A673 (cell line): Measurements from ENCODE around the gene SF3B6. TPM values are rescaled to one million over a fixed set of nuclear protein-coding genes. Genes with fewer than 3 reads are reported as not detected.
A peak's percentile ranks its signal among the peaks of the same experiment; 100 is the strongest.

Source experiments
- BruUV-seq: library from RNA; stranded (reverse); fragments of 400-500 nt; replicated peaks from 2 replicates; lab custom pipeline; 2021; lab: Mats Ljungman, UMichigan
- CTCF ChIA-PET: fragments of 300-600 bp; sonication (Branson Sonifier 250); formaldehyde crosslinking; loops from one replicate; lab custom pipeline; 2022; ENCODE audit warnings: antibody characterized with exemption; lab: Charles Lee
- POLR2A ChIA-PET: fragments of 300-600 bp; sonication (Branson Sonifier 250); formaldehyde crosslinking; loops from one replicate; lab custom pipeline; 2022; ENCODE audit warnings: antibody characterized with exemption; ENCODE audit not compliant: low non-redundant PET; lab: Charles Lee
- DNase-seq: peaks from one replicate; pipeline ENCODE4 v3.0.0-alpha.2; 2015; ENCODE audit warnings: low spot score
- H3K27ac ChIP-seq: fragments of 200-600 bp; sonication (generic); 2 replicates; pipeline ENCODE4 v1.5.1; 2016; ENCODE audit warnings: mixed run types, low read depth, mild to moderate bottlenecking, mixed read lengths, antibody characterized with exemption, low read length; ENCODE audit not compliant: poor library complexity, severe bottlenecking
- H3K27me3 ChIP-seq: fragments of 200-600 bp; sonication (generic); replicated peaks from 2 replicates; pipeline ENCODE4 v1.6.1; 2017; ENCODE audit warnings: mixed run types, low read depth, mild to moderate bottlenecking, mixed read lengths, antibody characterized with exemption, low read length; ENCODE audit not compliant: insufficient read depth, poor library complexity
- H3K36me3 ChIP-seq: fragments of 200-600 bp; sonication (generic); 2 replicates; pipeline ENCODE4 v1.6.1; 2016; ENCODE audit warnings: mixed run types, mild to moderate bottlenecking, mixed read lengths, antibody characterized with exemption, low read length; ENCODE audit not compliant: insufficient read depth, poor library complexity, severe bottlenecking
- H3K4me1 ChIP-seq: fragments of 200-600 bp; sonication (generic); 2 replicates; pipeline ENCODE4 v1.6.1; 2017; ENCODE audit warnings: mixed run types, mild to moderate bottlenecking, mixed read lengths, antibody characterized with exemption, low read length; ENCODE audit not compliant: insufficient read depth, poor library complexity, severe bottlenecking
- H3K4me3 ChIP-seq: fragments of 200-600 bp; sonication (generic); 2 replicates; pipeline ENCODE4 v1.5.1; 2016; ENCODE audit warnings: low read depth, mixed run types, mild to moderate bottlenecking, mixed read lengths, low read length; ENCODE audit not compliant: poor library complexity, severe bottlenecking
- H3K9me3 ChIP-seq: fragments of 200-600 bp; sonication (generic); 2 replicates; pipeline ENCODE4 v1.6.1; 2016; ENCODE audit warnings: mixed run types, low read depth, mild to moderate bottlenecking, mixed read lengths, antibody characterized with exemption, low read length; ENCODE audit not compliant: poor library complexity, severe bottlenecking
- EZH2 ChIP-seq: fragments of 200-600 bp; sonication (generic); IDR thresholded peaks from 2 replicates; pipeline ENCODE4 v1.6.1; 2017; ENCODE audit warnings: borderline replicate concordance, low read depth, mild to moderate bottlenecking, mixed read lengths, antibody characterized with exemption, low read length; ENCODE audit not compliant: poor library complexity, severe bottlenecking
- intact Hi-C: fragments of 100-400 bp; cut with micrococcal nuclease; formaldehyde crosslinking; loops from one replicate; pipeline ENCODE4 v1.10.0; 2022; ENCODE audit not compliant: unreplicated experiment
- total RNA-seq: library from RNA; stranded (reverse); gene quantifications from 2 replicates; pipeline ENCODE4 v1.2.3, GENCODE V29; 2021
- TF ChIP-seq, protein P1 (sequence below): fragments of 300-800, 200-600 bp; sonication (generic); conservative IDR thresholded peaks from 2 replicates; pipeline ENCODE4 v1.5.1; 2017; ENCODE audit warnings: low read depth, mild to moderate bottlenecking, antibody characterized with exemption, low read length, moderate library complexity, mixed read lengths

The SF3B6 gene
- total RNA-seq, 1 experiment from 2014 or later: 130 TPM

- H3K27me3 ChIP-seq: no peaks in the 10 kb centered on the region
- no peaks in the 10 kb centered on the region for H3K9me3 ChIP-seq
- H3K36me3 ChIP-seq: no peaks in the 10 kb centered on the region
- BruUV-seq: no TSS peak
- no peak overlapping the region for H3K4me3 ChIP-seq
- H3K4me1 ChIP-seq: peaks cover 13% of the 10 kb centered on the region
- CTCF ChIA-PET: no interaction called here
- TF ChIP-seq, protein P1, sequence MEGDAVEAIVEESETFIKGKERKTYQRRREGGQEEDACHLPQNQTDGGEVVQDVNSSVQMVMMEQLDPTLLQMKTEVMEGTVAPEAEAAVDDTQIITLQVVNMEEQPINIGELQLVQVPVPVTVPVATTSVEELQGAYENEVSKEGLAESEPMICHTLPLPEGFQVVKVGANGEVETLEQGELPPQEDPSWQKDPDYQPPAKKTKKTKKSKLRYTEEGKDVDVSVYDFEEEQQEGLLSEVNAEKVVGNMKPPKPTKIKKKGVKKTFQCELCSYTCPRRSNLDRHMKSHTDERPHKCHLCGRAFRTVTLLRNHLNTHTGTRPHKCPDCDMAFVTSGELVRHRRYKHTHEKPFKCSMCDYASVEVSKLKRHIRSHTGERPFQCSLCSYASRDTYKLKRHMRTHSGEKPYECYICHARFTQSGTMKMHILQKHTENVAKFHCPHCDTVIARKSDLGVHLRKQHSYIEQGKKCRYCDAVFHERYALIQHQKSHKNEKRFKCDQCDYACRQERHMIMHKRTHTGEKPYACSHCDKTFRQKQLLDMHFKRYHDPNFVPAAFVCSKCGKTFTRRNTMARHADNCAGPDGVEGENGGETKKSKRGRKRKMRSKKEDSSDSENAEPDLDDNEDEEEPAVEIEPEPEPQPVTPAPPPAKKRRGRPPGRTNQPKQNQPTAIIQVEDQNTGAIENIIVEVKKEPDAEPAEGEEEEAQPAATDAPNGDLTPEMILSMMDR: no peak
- no peak for TF ChIP-seq EZH2
- intact Hi-C loops: no loop called here
- POLR2A ChIA-PET: no interaction called here
- DNase-seq: no peak
- H3K27ac ChIP-seq: no peak overlapping the region
These were observed 23.2 kb downstream of the SF3B6 start for GRCh38 chr2:24052951-24053350.

DNA sequence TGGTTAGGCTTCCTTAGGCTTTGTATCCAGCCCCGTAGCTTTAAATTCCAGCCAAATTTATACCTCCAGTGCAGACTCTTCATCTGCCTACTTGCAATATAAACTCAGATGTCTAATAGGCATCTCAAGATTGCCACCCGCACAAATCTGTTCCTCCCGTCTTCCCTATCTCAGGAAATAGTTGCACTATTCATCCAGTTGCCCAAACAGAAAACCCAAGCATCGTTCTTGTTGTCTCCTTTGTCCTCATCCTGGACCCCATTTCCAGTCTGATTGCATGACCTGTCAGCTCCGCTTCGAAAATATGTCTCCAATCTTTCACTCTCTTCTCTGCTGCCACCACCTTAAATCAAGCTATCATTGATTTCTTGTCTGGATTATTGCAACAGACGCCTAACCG lies 24.3 kb downstream of the SF3B6 start:
- H3K27me3 ChIP-seq: no peaks in the 10 kb centered on the region
- no peaks in the 10 kb centered on the region for H3K9me3 ChIP-seq
- H3K4me1 ChIP-seq: peaks cover 17% of the 10 kb centered on the region
- POLR2A ChIA-PET: no interaction called here
- no peak for DNase-seq
- H3K27ac ChIP-seq: no peak overlapping the region
- BruUV-seq: no TSS peak
- H3K4me3 ChIP-seq: no peak overlapping the region
- H3K36me3 ChIP-seq: no peaks in the 10 kb centered on the region
- CTCF ChIA-PET: no interaction called here
- intact Hi-C loops: no loop called here
- no peak for TF ChIP-seq EZH2
- TF ChIP-seq, protein P1: no peak

DNA sequence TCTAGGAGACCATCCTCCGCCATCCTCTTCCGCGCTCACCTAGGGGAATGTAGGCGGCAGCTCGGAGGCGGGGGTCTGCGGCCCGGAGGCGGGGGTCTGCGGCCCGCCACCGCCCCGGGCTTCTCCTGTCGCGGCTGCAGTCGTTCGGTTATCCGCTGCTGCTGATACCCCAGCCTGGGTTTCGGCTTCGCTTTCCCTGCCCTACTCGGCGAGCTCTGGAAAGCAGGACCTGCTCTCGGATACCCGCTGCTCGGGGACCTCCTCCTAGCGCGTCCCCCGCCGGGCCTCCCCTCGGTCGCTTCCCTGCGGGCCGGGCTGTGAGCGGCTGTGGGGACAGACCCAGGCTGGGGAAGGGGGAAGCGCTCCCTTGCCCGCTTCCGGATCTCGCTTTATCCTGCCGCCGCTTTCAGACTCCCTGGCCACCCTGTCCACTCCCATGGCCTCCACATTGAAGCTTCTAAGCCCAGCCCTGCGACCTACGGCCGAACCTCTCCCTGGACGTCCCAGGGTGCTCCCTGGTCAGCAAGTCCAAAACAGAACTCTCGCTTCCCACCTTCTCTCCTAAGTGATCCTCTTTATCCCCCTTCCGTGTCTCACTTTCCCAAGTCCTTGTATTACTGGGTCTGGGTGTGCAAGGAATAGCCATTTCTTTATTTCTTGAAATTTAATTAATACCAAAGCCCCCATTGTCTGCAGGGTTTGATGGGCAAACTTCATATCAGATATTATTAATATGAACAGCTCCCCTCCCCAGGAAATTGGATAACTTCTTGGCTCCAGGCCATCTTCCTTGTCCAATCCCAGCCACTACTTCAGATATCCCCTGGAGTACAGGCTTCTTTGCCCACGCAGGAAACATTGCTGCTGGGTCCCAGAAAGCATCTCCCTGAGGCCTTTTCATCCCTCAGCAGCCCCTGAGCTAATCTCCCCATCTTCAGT lies 25.8 kb downstream of the SF3B6 start:
- TF ChIP-seq, protein P1: no peak
- no peak for TF ChIP-seq EZH2
- no TSS peak for BruUV-seq
- Histone ChIP-seq H3K9me3 (no peaks in the 10 kb centered on the region), H3K36me3 (no peaks in the 10 kb centered on the region), H3K27ac (no peak overlapping the region), H3K27me3 (no peaks in the 10 kb centered on the region), H3K4me3 (peak overlapping the region; percentile 91), H3K4me1 (peaks cover 17% of the 10 kb centered on the region)
- intact Hi-C loops: no loop called here
- DNase-seq: peak; percentile 50
- POLR2A ChIA-PET: no interaction called here
- CTCF ChIA-PET: interaction anchor here (0.6 kb wide), 1 partner anchor 27 kb away, joined by 10 read pairs; no protein-coding TSS in a partner anchor
